ENCODE measurements around the gene SUSD1.

The SUSD1 gene

DNA sequence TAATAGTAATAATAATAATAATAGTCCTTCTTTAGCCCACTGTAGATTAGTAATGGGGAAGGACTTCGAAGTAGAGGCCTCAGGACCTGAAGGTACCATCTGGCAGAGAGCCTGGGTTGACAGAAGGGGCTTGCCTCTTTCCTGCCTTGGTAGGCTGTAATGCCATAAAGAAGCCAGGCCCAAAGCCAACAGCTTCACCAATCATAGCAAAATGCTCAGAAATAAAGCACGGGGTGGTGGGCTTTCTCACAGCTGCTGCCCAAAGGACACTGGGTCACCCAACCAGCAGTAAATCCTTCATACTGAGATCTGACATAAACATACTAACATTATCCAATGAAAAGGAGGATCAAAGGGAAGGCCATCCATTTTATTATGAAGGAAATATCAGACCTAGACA is 70.7 kb downstream of the SUSD1 start:
- H3K4me2 ChIP-seq (ENCODE audit: low read depth, low read length, poor library complexity, severe bottlenecking) = peak overlapping the region; percentile 54
- H3K79me2 ChIP-seq (ENCODE audit: insufficient read depth, low read length) = no peaks in the 10 kb centered on the region
- H3F3A ChIP-seq (ENCODE audit: insufficient read depth) = peaks cover 13% of the 10 kb centered on the region; the same call in 1 of the 2 replicates
- peak overlapping the region; percentile 15; the same call in 1 of the 2 replicates for H3K9ac ChIP-seq (ENCODE audit: low read length)
- no peaks in the 10 kb centered on the region for H3K9me3 ChIP-seq (ENCODE audit: insufficient read depth, low read length)
- H2AFZ ChIP-seq (ENCODE audit: low read depth, low read length, severe bottlenecking) = no peak overlapping the region
- peak overlapping the region; percentile 34 for H3K4me3 ChIP-seq (ENCODE audit: insufficient read depth, low read length, poor library complexity, severe bottlenecking)
- H3K9me2 ChIP-seq (replicated peaks; ENCODE audit: insufficient read depth, low read length) = no peaks in the 10 kb centered on the region
- H3K27me3 ChIP-seq (ENCODE audit: low read length) = no peaks in the 10 kb centered on the region
- no peaks in the 10 kb centered on the region for H4K20me1 ChIP-seq (ENCODE audit: low read depth, low read length)
- peak overlapping the region; percentile 47 for H3K27ac ChIP-seq (ENCODE audit: low read depth, low read length)
- TF ChIP-seq EZH2phosphoT487 (conservative IDR thresholded peaks at IDR 0.05; ENCODE audit: low read length) = no peak
- TF ChIP-seq, protein P1, sequence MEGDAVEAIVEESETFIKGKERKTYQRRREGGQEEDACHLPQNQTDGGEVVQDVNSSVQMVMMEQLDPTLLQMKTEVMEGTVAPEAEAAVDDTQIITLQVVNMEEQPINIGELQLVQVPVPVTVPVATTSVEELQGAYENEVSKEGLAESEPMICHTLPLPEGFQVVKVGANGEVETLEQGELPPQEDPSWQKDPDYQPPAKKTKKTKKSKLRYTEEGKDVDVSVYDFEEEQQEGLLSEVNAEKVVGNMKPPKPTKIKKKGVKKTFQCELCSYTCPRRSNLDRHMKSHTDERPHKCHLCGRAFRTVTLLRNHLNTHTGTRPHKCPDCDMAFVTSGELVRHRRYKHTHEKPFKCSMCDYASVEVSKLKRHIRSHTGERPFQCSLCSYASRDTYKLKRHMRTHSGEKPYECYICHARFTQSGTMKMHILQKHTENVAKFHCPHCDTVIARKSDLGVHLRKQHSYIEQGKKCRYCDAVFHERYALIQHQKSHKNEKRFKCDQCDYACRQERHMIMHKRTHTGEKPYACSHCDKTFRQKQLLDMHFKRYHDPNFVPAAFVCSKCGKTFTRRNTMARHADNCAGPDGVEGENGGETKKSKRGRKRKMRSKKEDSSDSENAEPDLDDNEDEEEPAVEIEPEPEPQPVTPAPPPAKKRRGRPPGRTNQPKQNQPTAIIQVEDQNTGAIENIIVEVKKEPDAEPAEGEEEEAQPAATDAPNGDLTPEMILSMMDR (IDR thresholded peaks at IDR 0.05; ENCODE audit: insufficient read depth, low read length, poor library complexity, severe bottlenecking) = no peak
- no peaks in the 10 kb centered on the region for H3K36me3 ChIP-seq (ENCODE audit: low read length)

DNA sequence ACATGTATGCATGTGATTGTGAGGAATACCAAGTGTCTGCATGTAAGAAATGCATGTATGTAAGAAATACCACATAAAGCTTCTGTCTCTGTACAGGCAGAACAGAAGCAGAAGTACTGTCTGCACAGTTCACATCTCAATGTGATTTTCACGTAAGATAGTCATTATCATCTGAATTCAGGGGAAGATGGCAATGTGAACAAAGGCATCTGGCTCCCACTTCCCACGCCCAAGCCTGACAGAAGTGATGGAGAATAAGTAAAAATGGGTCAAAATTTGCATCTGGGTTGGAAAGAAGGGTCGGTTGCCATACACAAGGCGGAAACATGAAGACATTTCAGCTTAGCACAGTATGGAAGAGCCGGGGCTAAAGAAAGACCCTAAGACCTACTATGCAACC is 71.7 kb downstream of the SUSD1 start:
- H3K27ac ChIP-seq (ENCODE audit: low read depth, low read length) = no peak overlapping the region
- H3K9me3 ChIP-seq (ENCODE audit: insufficient read depth, low read length) = no peaks in the 10 kb centered on the region
- H3K36me3 ChIP-seq (ENCODE audit: low read length) = no peaks in the 10 kb centered on the region
- no peaks in the 10 kb centered on the region for H3K27me3 ChIP-seq (ENCODE audit: low read length)
- H2AFZ ChIP-seq (ENCODE audit: low read depth, low read length, severe bottlenecking) = no peak overlapping the region
- no peaks in the 10 kb centered on the region for H3K79me2 ChIP-seq (ENCODE audit: insufficient read depth, low read length)
- no peak overlapping the region for H3K4me2 ChIP-seq (ENCODE audit: low read depth, low read length, poor library complexity, severe bottlenecking)
- no peak for TF ChIP-seq EZH2phosphoT487 (conservative IDR thresholded peaks at IDR 0.05; ENCODE audit: low read length)
- TF ChIP-seq, protein P1 (IDR thresholded peaks at IDR 0.05; ENCODE audit: insufficient read depth, low read length, poor library complexity, severe bottlenecking) = no peak
- no peak overlapping the region for H3K9ac ChIP-seq (ENCODE audit: low read length)
- H3F3A ChIP-seq (ENCODE audit: insufficient read depth) = peaks cover 13% of the 10 kb centered on the region; the same call in 1 of the 2 replicates
- no peaks in the 10 kb centered on the region for H3K9me2 ChIP-seq (replicated peaks; ENCODE audit: insufficient read depth, low read length)
- H4K20me1 ChIP-seq (ENCODE audit: low read depth, low read length) = no peaks in the 10 kb centered on the region
- H3K4me3 ChIP-seq (ENCODE audit: insufficient read depth, low read length, poor library complexity, severe bottlenecking) = no peak overlapping the region

DNA sequence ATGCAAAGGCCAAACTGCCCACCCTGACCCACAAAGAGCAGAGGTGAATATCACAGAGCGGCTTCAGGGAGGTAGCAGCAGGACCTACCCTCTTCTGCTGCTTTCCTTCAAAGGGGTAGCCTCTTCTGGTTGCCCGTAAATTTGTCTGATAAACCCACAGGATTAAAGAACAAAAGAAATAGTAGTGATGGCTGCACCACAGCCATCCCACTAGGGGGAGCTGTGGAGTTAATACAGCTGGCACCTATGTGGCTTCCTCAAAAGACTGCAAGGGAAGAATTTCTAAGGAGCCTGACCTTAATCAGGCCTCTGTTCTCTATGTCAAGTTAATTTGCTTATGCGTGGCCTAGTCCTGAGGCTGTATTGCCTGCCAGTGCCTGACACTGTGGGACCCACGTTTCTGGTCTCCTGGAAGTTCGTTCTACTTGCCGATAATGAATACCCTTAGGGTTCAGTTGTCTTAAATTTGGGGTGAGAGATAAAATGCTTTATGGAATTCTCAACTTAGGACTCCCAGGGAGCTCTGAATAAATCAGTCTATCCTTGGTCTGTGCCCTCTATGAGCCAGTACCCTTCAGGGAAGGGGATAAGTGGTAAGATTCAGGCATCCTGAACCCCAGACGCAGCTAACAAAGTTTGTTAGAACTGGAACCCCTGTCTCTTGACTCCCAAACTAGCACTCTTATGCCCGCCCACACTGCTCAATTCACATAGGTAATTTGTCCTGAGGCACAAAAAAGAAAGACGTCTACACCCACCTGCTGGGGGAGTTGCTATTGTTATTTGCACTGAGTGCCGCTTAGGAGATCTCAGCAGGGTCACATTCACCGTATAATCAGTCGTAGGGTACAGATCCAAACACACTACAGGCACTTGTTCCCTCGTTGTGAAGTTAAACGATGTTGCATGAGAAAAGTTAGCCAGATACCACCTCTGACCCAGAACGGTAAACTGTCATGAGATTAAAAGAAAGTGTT is 77.1 kb downstream of the SUSD1 start:
- Histone ChIP-seq H3F3A (ENCODE audit: insufficient read depth) (peaks cover 2% of the 10 kb centered on the region; the same call in 1 of the 2 replicates), H4K20me1 (ENCODE audit: low read depth, low read length) (no peaks in the 10 kb centered on the region), H3K9me2 (replicated peaks; ENCODE audit: insufficient read depth, low read length) (no peaks in the 10 kb centered on the region), H3K79me2 (ENCODE audit: insufficient read depth, low read length) (no peaks in the 10 kb centered on the region), H3K27ac (ENCODE audit: low read depth, low read length) (no peak overlapping the region), H3K4me3 (ENCODE audit: insufficient read depth, low read length, poor library complexity, severe bottlenecking) (no peak overlapping the region), H3K9ac (ENCODE audit: low read length) (no peak overlapping the region), H3K9me3 (ENCODE audit: insufficient read depth, low read length) (no peaks in the 10 kb centered on the region), H3K27me3 (ENCODE audit: low read length) (no peaks in the 10 kb centered on the region), H2AFZ (ENCODE audit: low read depth, low read length, severe bottlenecking) (no peak overlapping the region), H3K4me2 (ENCODE audit: low read depth, low read length, poor library complexity, severe bottlenecking) (no peak overlapping the region), H3K36me3 (ENCODE audit: low read length) (no peaks in the 10 kb centered on the region)
- no peak for TF ChIP-seq EZH2phosphoT487 (conservative IDR thresholded peaks at IDR 0.05; ENCODE audit: low read length)
- TF ChIP-seq, protein P1 (IDR thresholded peaks at IDR 0.05; ENCODE audit: insufficient read depth, low read length, poor library complexity, severe bottlenecking) = peak; percentile 74

Data from SU-DHL-6 (cell line).